ENCODE measurements around the gene ARID3C. TPM values are rescaled to one million over a fixed set of nuclear protein-coding genes. Genes with fewer than 3 reads are reported as not detected.
A peak's percentile ranks its signal among the peaks of the same experiment; 100 is the strongest.

The ARID3C gene
- total and polyA plus RNA-seq, 2 of the 8 experiments (the other 6 are each of a cell fraction or from before 2014, with no cell fraction given): 0.08 TPM; not detected in 1

GRCh38 chr9:34628656-34629490 is at the start of gene ARID3C (continued):
- TF ChIP-seq CTCF (IDR thresholded peaks at IDR 0.05; ENCODE audit: control extremely low read depth in 1 of 3, insufficient read depth in 1 of 3, low read depth in 1 of 3, low read length in 3 of 3): no peak
- TF ChIP-seq KDM4A (IDR thresholded peaks at IDR 0.05; ENCODE audit: low read depth, low read length, severe bottlenecking): peak; percentile 91
- TF ChIP-seq SP2 (IDR thresholded peaks at IDR 0.05; ENCODE audit: low read length): no peak
- TF ChIP-seq RFX5 (IDR thresholded peaks at IDR 0.05; ENCODE audit: borderline replicate concordance, low read depth, low read length): no peak
- no peak for TF ChIP-seq USF2 (IDR thresholded peaks at IDR 0.05; ENCODE audit: low read length)
